Measurements from ENCODE around the gene PITX3.
"Not testable (repeated sequence)": the region's sequence is repeated elsewhere in the genome, so short reads cannot be mapped to it uniquely, and the experiment has no call there.

The PITX3 gene

GRCh38 chr10:102227050-102227449 is 14.3 kb downstream of the PITX3 start:
- Histone ChIP-seq H3K4me3 (ENCODE audit: low read length) (peak overlapping the region; percentile 78), H3K36me3 (ENCODE audit: control insufficient read depth, insufficient read depth, low read length, severe bottlenecking) (no peaks in the 10 kb centered on the region), H3K27me3 (replicated peaks; ENCODE audit: control insufficient read depth, insufficient read depth, low read length) (no peaks in the 10 kb centered on the region), H3K9ac (ENCODE audit: low read length) (peak overlapping the region; percentile 67), H3K9me3 (ENCODE audit: control insufficient read depth, low read length) (no peaks in the 10 kb centered on the region), H3K4me1 (ENCODE audit: control insufficient read depth, insufficient read depth, low read length) (peaks cover 31% of the 10 kb centered on the region)
- DNase-seq (ENCODE audit: low read depth): peak; percentile 82

- Histone ChIP-seq H3K4me1 (ENCODE audit: control insufficient read depth, insufficient read depth, low read length) (peaks cover 31% of the 10 kb centered on the region), H3K4me3 (ENCODE audit: low read length) (peak overlapping the region; percentile 78), H3K36me3 (ENCODE audit: control insufficient read depth, insufficient read depth, low read length, severe bottlenecking) (no peaks in the 10 kb centered on the region), H3K9ac (ENCODE audit: low read length) (peak overlapping the region; percentile 67), H3K9me3 (ENCODE audit: control insufficient read depth, low read length) (no peaks in the 10 kb centered on the region), H3K27me3 (replicated peaks; ENCODE audit: control insufficient read depth, insufficient read depth, low read length) (no peaks in the 10 kb centered on the region)
- DNase-seq (ENCODE audit: low read depth): no peak
Measured at GRCh38 chr10:102226542-102226870, 14.8 kb downstream of the PITX3 start.

- no peaks in the 10 kb centered on the region for H3K27me3 ChIP-seq (replicated peaks; ENCODE audit: control insufficient read depth, insufficient read depth, low read length)
Measured at GRCh38 chr10:102225646-102226541, 15.4 kb downstream of the PITX3 start, which contains the start of gene ELOVL3. Gene ELOVL3 (plus strand): TSS chr10:102226299. CDS start chr10:102226549, 250 bp downstream.

GRCh38 chr10:102222797-102223196 is 18.5 kb downstream of the PITX3 start:
- no peak for DNase-seq (ENCODE audit: low read depth)
- Histone ChIP-seq H3K4me3 (ENCODE audit: low read length) (no peak overlapping the region), H3K27me3 (replicated peaks; ENCODE audit: control insufficient read depth, insufficient read depth, low read length) (no peaks in the 10 kb centered on the region), H3K36me3 (ENCODE audit: control insufficient read depth, insufficient read depth, low read length, severe bottlenecking) (no peaks in the 10 kb centered on the region), H3K9ac (ENCODE audit: low read length) (no peak overlapping the region), H3K9me3 (ENCODE audit: control insufficient read depth, low read length) (no peaks in the 10 kb centered on the region), H3K4me1 (ENCODE audit: control insufficient read depth, insufficient read depth, low read length) (peaks cover 24% of the 10 kb centered on the region)

More at GRCh38 chr10:102225646-102226541, 15.4 kb downstream of the PITX3 start, which contains the start of gene ELOVL3:
- peaks cover 31% of the 10 kb centered on the region for H3K4me1 ChIP-seq (ENCODE audit: control insufficient read depth, insufficient read depth, low read length)
- H3K36me3 ChIP-seq (ENCODE audit: control insufficient read depth, insufficient read depth, low read length, severe bottlenecking): no peaks in the 10 kb centered on the region
- peak within 1 kb of the TSS; percentile 78 for H3K4me3 ChIP-seq (ENCODE audit: low read length)
- H3K9ac ChIP-seq (ENCODE audit: low read length): peak within 1 kb of the TSS; percentile 67
- no peaks in the 10 kb centered on the region for H3K9me3 ChIP-seq (ENCODE audit: control insufficient read depth, low read length)
- DNase-seq (ENCODE audit: low read depth): peak; percentile 97

GRCh38 chr10:102220612-102221011 is 20.7 kb downstream of the PITX3 start:
- H3K9ac ChIP-seq (ENCODE audit: low read length): no peak overlapping the region
- no peaks in the 10 kb centered on the region for H3K9me3 ChIP-seq (ENCODE audit: control insufficient read depth, low read length)
- H3K36me3 ChIP-seq (ENCODE audit: control insufficient read depth, insufficient read depth, low read length, severe bottlenecking): no peaks in the 10 kb centered on the region
- DNase-seq (ENCODE audit: low read depth): no peak
- H3K4me1 ChIP-seq (ENCODE audit: control insufficient read depth, insufficient read depth, low read length): peaks cover 6% of the 10 kb centered on the region
- no peak overlapping the region for H3K4me3 ChIP-seq (ENCODE audit: low read length)
- no peaks in the 10 kb centered on the region for H3K27me3 ChIP-seq (replicated peaks; ENCODE audit: control insufficient read depth, insufficient read depth, low read length)

- no peak overlapping the region for H3K9ac ChIP-seq (ENCODE audit: low read length)
- H3K4me3 ChIP-seq (ENCODE audit: low read length): no peak overlapping the region
- no peaks in the 10 kb centered on the region for H3K36me3 ChIP-seq (ENCODE audit: control insufficient read depth, insufficient read depth, low read length, severe bottlenecking)
- no peaks in the 10 kb centered on the region for H3K27me3 ChIP-seq (replicated peaks; ENCODE audit: control insufficient read depth, insufficient read depth, low read length)
- H3K9me3 ChIP-seq (ENCODE audit: control insufficient read depth, low read length): no peaks in the 10 kb centered on the region
- no peaks in the 10 kb centered on the region for H3K4me1 ChIP-seq (ENCODE audit: control insufficient read depth, insufficient read depth, low read length)
- no peak for DNase-seq (ENCODE audit: low read depth)
Measured at GRCh38 chr10:102219370-102219769, 21.9 kb downstream of the PITX3 start.

- not testable (repeated sequence) for H3K9ac ChIP-seq (ENCODE audit: low read length); H3K9me3 ChIP-seq (ENCODE audit: control insufficient read depth, low read length); H3K36me3 ChIP-seq (ENCODE audit: control insufficient read depth, insufficient read depth, low read length, severe bottlenecking); H3K4me1 ChIP-seq (ENCODE audit: control insufficient read depth, insufficient read depth, low read length); DNase-seq (ENCODE audit: low read depth); H3K4me3 ChIP-seq (ENCODE audit: low read length); H3K27me3 ChIP-seq (replicated peaks; ENCODE audit: control insufficient read depth, insufficient read depth, low read length)
Measured at GRCh38 chr10:102213599-102213998, 27.7 kb downstream of the PITX3 start.

GRCh38 chr10:102211615-102212299 is 29.6 kb downstream of the PITX3 start:
- no peaks in the 10 kb centered on the region for H3K9me3 ChIP-seq (ENCODE audit: control insufficient read depth, low read length)
- H3K36me3 ChIP-seq (ENCODE audit: control insufficient read depth, insufficient read depth, low read length, severe bottlenecking): no peaks in the 10 kb centered on the region
- no peak overlapping the region for H3K4me3 ChIP-seq (ENCODE audit: low read length)
- no peaks in the 10 kb centered on the region for H3K27me3 ChIP-seq (replicated peaks; ENCODE audit: control insufficient read depth, insufficient read depth, low read length)
- peaks cover 16% of the 10 kb centered on the region for H3K4me1 ChIP-seq (ENCODE audit: control insufficient read depth, insufficient read depth, low read length)
- no peak overlapping the region for H3K9ac ChIP-seq (ENCODE audit: low read length)
- no peak for DNase-seq (ENCODE audit: low read depth)

- H3K36me3 ChIP-seq (ENCODE audit: control insufficient read depth, insufficient read depth, low read length, severe bottlenecking): no peaks in the 10 kb centered on the region
- peaks cover 9% of the 10 kb centered on the region for H3K9me3 ChIP-seq (ENCODE audit: control insufficient read depth, low read length)
- H3K4me1 ChIP-seq (ENCODE audit: control insufficient read depth, insufficient read depth, low read length): peaks cover 16% of the 10 kb centered on the region
- peak; percentile 62 for DNase-seq (ENCODE audit: low read depth)
- peaks cover 4% of the 10 kb centered on the region for H3K27me3 ChIP-seq (replicated peaks; ENCODE audit: control insufficient read depth, insufficient read depth, low read length)
- H3K4me3 ChIP-seq (ENCODE audit: low read length): peak overlapping the region; percentile 23
- no peak overlapping the region for H3K9ac ChIP-seq (ENCODE audit: low read length)
Measured at GRCh38 chr10:102208311-102209035, 32.8 kb downstream of the PITX3 start.

- Histone ChIP-seq H3K4me1 (ENCODE audit: control insufficient read depth, insufficient read depth, low read length) (peaks cover 3% of the 10 kb centered on the region), H3K27me3 (replicated peaks; ENCODE audit: control insufficient read depth, insufficient read depth, low read length) (peaks cover 23% of the 10 kb centered on the region), H3K4me3 (ENCODE audit: low read length) (no peak overlapping the region), H3K9ac (ENCODE audit: low read length) (no peak overlapping the region), H3K36me3 (ENCODE audit: control insufficient read depth, insufficient read depth, low read length, severe bottlenecking) (no peaks in the 10 kb centered on the region), H3K9me3 (ENCODE audit: control insufficient read depth, low read length) (peaks cover 15% of the 10 kb centered on the region)
- DNase-seq (ENCODE audit: low read depth): peak; percentile 4
Measured at GRCh38 chr10:102202386-102202785, 38.9 kb downstream of the PITX3 start.

All from adipocyte (in vitro differentiated cells).